Naive B cell (primary cell): Measurements from ENCODE around the gene GYS2. TPM values are rescaled to one million over a fixed set of nuclear protein-coding genes. Genes with fewer than 3 reads are reported as not detected.

ENCODE experiments used
- ATAC-seq, 2 donors: fragments of 150-1000 bp; cut with Tn5 transposase; 2 replicates each; pipeline ENCODE4 v1.10.0; 2021; ENCODE audit warnings: low read depth in 2 of 2, mild to moderate bottlenecking in 2 of 2, moderate library complexity in 2 of 2
- DNase-seq: peaks from one replicate; pipeline ENCODE4 v3.0.0; 2022
- H3K27ac Mint-ChIP-seq, 6 donors: one replicate each; pipeline ENCODE4 v1.8.0; 2020 to 2022; ENCODE audit warnings: mild to moderate bottlenecking in 6 of 6, mixed read lengths in 6 of 6, moderate library complexity in 5 of 6, inconsistent platforms in 2 of 6
- H3K27me3 Mint-ChIP-seq, 3 donors: one replicate each; pipeline ENCODE4 v1.8.0; 2021 to 2022; ENCODE audit warnings: mixed read lengths in 3 of 3, mild to moderate bottlenecking in 1 of 3
- H3K36me3 Mint-ChIP-seq, 2 donors: one replicate each; pipeline ENCODE4 v1.8.0; 2020 to 2022; ENCODE audit warnings: mixed read lengths in 2 of 2, inconsistent platforms in 1 of 2, mild to moderate bottlenecking in 1 of 2
- H3K4me1 Mint-ChIP-seq, 3 donors: one replicate each; pipeline ENCODE4 v1.8.0; 2020 to 2022; ENCODE audit warnings: mixed read lengths in 3 of 3, inconsistent platforms in 1 of 3, mild to moderate bottlenecking in 1 of 3, moderate library complexity in 1 of 3
- H3K4me3 Mint-ChIP-seq, 8 donors: one replicate each; pipeline ENCODE4 v1.8.0; 2020 to 2022; ENCODE audit warnings: mild to moderate bottlenecking in 8 of 8, mixed read lengths in 8 of 8, moderate library complexity in 8 of 8, inconsistent platforms in 2 of 8
- H3K9me3 Mint-ChIP-seq, 7 donors: one replicate each; pipeline ENCODE4 v1.8.0; 2020 to 2022; ENCODE audit warnings: mixed read lengths in 7 of 7, mild to moderate bottlenecking in 5 of 7, inconsistent platforms in 2 of 7, moderate library complexity in 1 of 7
- polyA plus RNA-seq, 6 donors: library from polyadenylated mRNA; unstranded; fragments of 300-500 nt; fragmentation: Illumina TruSeq; gene quantifications; one replicate each; pipeline ENCODE4 v1.2.3, GENCODE V29; 2021; ENCODE audit warnings: low read depth in 6 of 6

GYS2 gene
- polyA plus RNA-seq, 6 donors from 2014 or later: not detected

- no peak for ATAC-seq
- Mint-ChIP-seq H3K4me1 (no peaks in the 10 kb centered on the region), H3K4me3 (no peak overlapping the region), H3K27ac (no peak overlapping the region), H3K36me3 (no peaks in the 10 kb centered on the region), H3K9me3 (no peaks in the 10 kb centered on the region), H3K27me3 (peaks cover 0 to 13% (median 0%) of the 10 kb centered on the region in 3 donors)
- no peak for DNase-seq
Measured at GRCh38 chr12:21559855-21560569, 44.6 kb downstream of the GYS2 start.

DNA sequence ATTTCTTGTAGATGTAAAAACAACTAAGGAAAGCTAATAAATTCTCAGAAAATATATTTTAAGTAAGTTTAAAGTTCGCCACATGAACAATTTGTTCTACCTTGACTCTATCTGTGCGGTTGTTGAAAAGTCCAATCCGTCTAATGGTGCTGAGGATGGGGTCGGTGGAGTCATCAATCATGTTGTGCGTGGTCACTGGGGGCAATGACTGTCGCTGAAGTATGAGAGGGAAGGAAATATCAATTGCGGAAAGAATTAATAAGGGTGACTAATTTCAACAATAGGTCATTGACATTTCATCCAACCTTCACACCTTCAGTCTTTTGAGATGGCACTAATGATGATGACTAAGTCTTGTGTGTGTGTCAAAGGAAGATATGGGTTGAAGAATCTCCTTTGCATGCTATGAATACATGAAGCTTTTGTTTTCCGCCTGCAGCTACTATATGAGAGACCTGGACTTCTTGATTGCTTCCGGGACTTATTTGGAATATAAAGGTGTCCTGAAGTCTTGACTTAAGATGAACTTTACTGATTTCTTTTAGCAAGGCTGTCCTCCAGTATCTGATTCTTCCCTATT is 46.5 kb downstream of the GYS2 start:
- peaks cover 0 to 13% (median 4%) of the 10 kb centered on the region in 3 donors for H3K27me3 Mint-ChIP-seq
- no peak overlapping the region for H3K27ac Mint-ChIP-seq
- H3K4me3 Mint-ChIP-seq: no peak overlapping the region
- no peak for DNase-seq
- no peak for ATAC-seq
- H3K4me1 Mint-ChIP-seq: no peaks in the 10 kb centered on the region
- H3K9me3 Mint-ChIP-seq: peaks cover 0 to 8% (median 2%) of the 10 kb centered on the region in 7 donors
- H3K36me3 Mint-ChIP-seq: no peaks in the 10 kb centered on the region

GRCh38 chr12:21553329-21553675 is 51.3 kb downstream of the GYS2 start:
- Mint-ChIP-seq H3K9me3 (peaks cover 0 to 8% (median 2%) of the 10 kb centered on the region in 7 donors), H3K36me3 (no peaks in the 10 kb centered on the region), H3K27ac (no peak overlapping the region), H3K4me3 (no peak overlapping the region), H3K27me3 (peaks cover 0 to 7% (median 7%) of the 10 kb centered on the region in 3 donors), H3K4me1 (no peaks in the 10 kb centered on the region)
- ATAC-seq: no peak
- no peak for DNase-seq

- Mint-ChIP-seq H3K9me3 (peaks cover 0 to 8% (median 2%) of the 10 kb centered on the region in 7 donors), H3K27ac (peak overlapping the region in 1 of 6 donors; percentile 2), H3K36me3 (no peaks in the 10 kb centered on the region), H3K4me3 (no peak overlapping the region), H3K27me3 (peaks cover 4 to 7% (median 7%) of the 10 kb centered on the region in 3 donors), H3K4me1 (no peaks in the 10 kb centered on the region)
- no peak for ATAC-seq
- DNase-seq: no peak
Measured at GRCh38 chr12:21552635-21553328, 51.9 kb downstream of the GYS2 start.

DNA sequence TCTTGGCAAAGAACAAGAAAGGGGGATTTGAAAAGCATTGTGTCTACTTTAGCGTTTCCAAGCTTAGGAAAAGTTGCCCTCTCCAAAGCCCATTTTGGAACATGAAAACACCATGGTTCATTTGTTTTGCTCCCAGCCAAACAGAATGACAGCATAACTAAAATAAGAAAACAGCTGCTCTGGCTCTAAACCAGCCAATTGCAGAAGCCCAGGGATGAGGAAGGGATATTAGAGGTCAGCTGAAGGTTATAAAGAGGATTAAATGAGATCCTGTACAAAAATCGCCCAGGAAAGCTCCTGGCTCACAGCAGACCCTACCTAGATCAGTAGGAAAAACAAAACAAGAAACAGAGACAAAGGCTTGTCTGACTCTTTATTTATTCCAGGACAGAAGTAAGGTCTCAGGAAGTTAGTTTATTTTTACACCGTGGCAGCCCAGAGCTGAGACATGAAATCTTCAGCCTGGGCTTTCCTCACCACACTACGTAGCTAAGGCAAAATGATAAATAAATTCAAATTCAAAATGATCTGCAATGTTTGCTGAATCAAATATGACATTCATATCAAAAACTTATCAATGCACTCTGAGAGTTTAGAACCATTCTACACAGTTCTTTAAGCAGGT is 52.7 kb downstream of the GYS2 start:
- H3K4me3 Mint-ChIP-seq: no peak overlapping the region
- H3K4me1 Mint-ChIP-seq: no peaks in the 10 kb centered on the region
- no peak for DNase-seq
- no peaks in the 10 kb centered on the region for H3K36me3 Mint-ChIP-seq
- H3K9me3 Mint-ChIP-seq: peaks cover 0 to 8% (median 2%) of the 10 kb centered on the region in 7 donors
- H3K27me3 Mint-ChIP-seq: peaks cover 7 to 12% (median 12%) of the 10 kb centered on the region in 3 donors
- no peak for ATAC-seq
- H3K27ac Mint-ChIP-seq: no peak overlapping the region

DNA sequence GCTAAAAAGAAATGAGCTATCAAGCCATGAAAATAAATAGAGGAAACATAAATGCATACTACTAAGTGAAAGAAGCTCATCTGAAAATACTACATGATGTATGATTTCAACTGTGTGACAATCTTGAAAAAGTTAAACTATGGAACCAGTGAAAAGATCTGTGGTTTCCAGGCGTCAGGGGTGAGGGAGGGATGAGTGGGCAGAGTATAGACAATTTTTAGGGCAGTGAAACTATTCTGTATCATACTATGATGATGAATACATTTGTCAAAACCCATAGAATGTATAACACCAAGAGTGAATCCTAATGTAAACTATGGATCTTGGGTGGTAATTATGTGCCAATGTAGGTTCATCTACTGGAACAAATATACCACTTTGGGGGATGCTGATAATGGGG is 57.2 kb downstream of the GYS2 start:
- ATAC-seq (no peak), DNase-seq (no peak)
- Mint-ChIP-seq H3K27me3 (peaks cover 19 to 23% (median 20%) of the 10 kb centered on the region in 3 donors), H3K36me3 (no peaks in the 10 kb centered on the region), H3K4me3 (no peak overlapping the region), H3K9me3 (no peaks in the 10 kb centered on the region), H3K27ac (peak overlapping the region in 1 of 6 donors; percentile 4), H3K4me1 (no peaks in the 10 kb centered on the region)

GRCh38 chr12:21546716-21547115 is 57.9 kb downstream of the GYS2 start:
- peaks cover 20 to 23% (median 20%) of the 10 kb centered on the region in 3 donors for H3K27me3 Mint-ChIP-seq
- H3K36me3 Mint-ChIP-seq: no peaks in the 10 kb centered on the region
- H3K27ac Mint-ChIP-seq: no peak overlapping the region
- no peaks in the 10 kb centered on the region for H3K4me1 Mint-ChIP-seq
- DNase-seq: no peak
- no peak overlapping the region for H3K4me3 Mint-ChIP-seq
- no peak for ATAC-seq
- no peaks in the 10 kb centered on the region for H3K9me3 Mint-ChIP-seq

DNA sequence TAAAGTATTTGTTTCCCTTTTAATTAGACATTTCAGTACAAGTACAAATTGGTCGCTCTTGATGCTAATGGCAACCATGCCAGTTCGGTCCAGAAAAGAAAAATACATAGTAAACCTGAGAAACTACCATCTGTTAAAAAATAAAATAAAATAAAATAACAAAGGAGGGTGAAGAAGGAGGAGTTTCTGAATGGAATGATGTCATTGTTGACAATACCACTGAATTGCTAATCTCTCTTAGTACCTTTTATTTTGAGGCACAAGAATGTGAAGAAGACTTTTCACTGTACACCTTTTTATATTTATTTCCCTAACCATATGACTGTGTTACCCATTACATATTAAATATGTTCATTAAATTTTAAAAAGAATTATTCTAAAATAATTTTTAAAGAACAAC is 59.1 kb downstream of the GYS2 start:
- Mint-ChIP-seq H3K27me3 (peaks cover 20 to 24% (median 23%) of the 10 kb centered on the region in 3 donors), H3K9me3 (no peaks in the 10 kb centered on the region), H3K36me3 (no peaks in the 10 kb centered on the region), H3K4me3 (no peak overlapping the region), H3K27ac (no peak overlapping the region), H3K4me1 (no peaks in the 10 kb centered on the region)
- no peak for DNase-seq
- no peak for ATAC-seq

GRCh38 chr12:21543151-21543550 is 61.5 kb downstream of the GYS2 start:
- no peak overlapping the region for H3K27ac Mint-ChIP-seq
- H3K4me1 Mint-ChIP-seq: no peaks in the 10 kb centered on the region
- ATAC-seq (no peak), DNase-seq (no peak)
- no peaks in the 10 kb centered on the region for H3K9me3 Mint-ChIP-seq
- no peak overlapping the region for H3K4me3 Mint-ChIP-seq
- H3K36me3 Mint-ChIP-seq: no peaks in the 10 kb centered on the region
- H3K27me3 Mint-ChIP-seq: peaks cover 20 to 27% (median 23%) of the 10 kb centered on the region in 3 donors

GRCh38 chr12:21542403-21542802 is 62.2 kb downstream of the GYS2 start:
- Mint-ChIP-seq H3K36me3 (no peaks in the 10 kb centered on the region), H3K9me3 (no peaks in the 10 kb centered on the region), H3K4me3 (no peak overlapping the region), H3K27ac (no peak overlapping the region), H3K27me3 (peaks cover 12 to 27% (median 21%) of the 10 kb centered on the region in 3 donors), H3K4me1 (no peaks in the 10 kb centered on the region)
- no peak for ATAC-seq
- DNase-seq: no peak

- H3K4me3 Mint-ChIP-seq: no peak overlapping the region
- H3K27ac Mint-ChIP-seq: no peak overlapping the region
- ATAC-seq (no peak), DNase-seq (no peak)
- no peaks in the 10 kb centered on the region for H3K9me3 Mint-ChIP-seq
- H3K4me1 Mint-ChIP-seq: no peaks in the 10 kb centered on the region
- no peaks in the 10 kb centered on the region for H3K36me3 Mint-ChIP-seq
- peaks cover 10 to 31% (median 17%) of the 10 kb centered on the region in 3 donors for H3K27me3 Mint-ChIP-seq
Measured at GRCh38 chr12:21541773-21542172, 62.9 kb downstream of the GYS2 start.

- H3K4me3 Mint-ChIP-seq: no peak overlapping the region
- no peaks in the 10 kb centered on the region for H3K36me3 Mint-ChIP-seq
- ATAC-seq (no peak), DNase-seq (no peak)
- no peaks in the 10 kb centered on the region for H3K4me1 Mint-ChIP-seq
- H3K9me3 Mint-ChIP-seq: no peaks in the 10 kb centered on the region
- H3K27ac Mint-ChIP-seq: no peak overlapping the region
- H3K27me3 Mint-ChIP-seq: peaks cover 22 to 41% (median 24%) of the 10 kb centered on the region in 3 donors
Measured at GRCh38 chr12:21539797-21540196, 64.8 kb downstream of the GYS2 start.

- no peak for ATAC-seq
- no peaks in the 10 kb centered on the region for H3K4me1 Mint-ChIP-seq
- peaks cover 0 to 2% (median 0%) of the 10 kb centered on the region in 7 donors for H3K9me3 Mint-ChIP-seq
- H3K27ac Mint-ChIP-seq: no peak overlapping the region
- DNase-seq: no peak
- H3K36me3 Mint-ChIP-seq: no peaks in the 10 kb centered on the region
- no peak overlapping the region for H3K4me3 Mint-ChIP-seq
- H3K27me3 Mint-ChIP-seq: peaks cover 28 to 46% (median 32%) of the 10 kb centered on the region in 3 donors
Measured at GRCh38 chr12:21538061-21538653, 66.5 kb downstream of the GYS2 start.
